Thyroid gland (tissue), 4 donors: ENCODE results near the gene CCR5.

Source experiments
- CTCF ChIP-seq, 6 experiments: fragments of 200-600 bp in 3 of 6; fragments of 450-650 bp in 3 of 6; sonication (generic) in 3 of 6; IDR thresholded peaks; one replicate each; pipeline ENCODE4 v1.5.1; 2016 to 2019; ENCODE audit warnings: antibody characterized with exemption in 6 of 6, mild to moderate bottlenecking in 2 of 6, inconsistent platforms in 1 of 6, moderate library complexity in 1 of 6
- POLR2A ChIP-seq, 2 donors: fragments of 450-650 bp; IDR thresholded peaks; one replicate each; pipeline ENCODE4 v1.6.1; 2017; ENCODE audit warnings: antibody characterized with exemption in 2 of 2, mild to moderate bottlenecking in 2 of 2, moderate library complexity in 1 of 2

- TF ChIP-seq CTCF (IDR thresholded peaks at IDR 0.05) (no peak), POLR2A (IDR thresholded peaks at IDR 0.05) (no peak)
Observed at GRCh38 chr3:46370839-46371518, at the start of gene CCR5.
